Caco-2 (cell line): ENCODE data around the gene FOXF1. TPM values are rescaled to one million over a fixed set of nuclear protein-coding genes. Genes with fewer than 3 reads are reported as not detected.

Experiments
- BruUV-seq: library from RNA; stranded (reverse); fragments of 400-500 nt; replicated peaks from 2 replicates; lab custom pipeline; 2021; lab: Mats Ljungman, UMichigan
- CTCF ChIA-PET: fragments of 300-600 bp; sonication (Branson Sonifier 250); formaldehyde crosslinking; loops from one replicate; lab custom pipeline; 2022; ENCODE audit warnings: antibody characterized with exemption; lab: Charles Lee
- POLR2A ChIA-PET: fragments of 300-600 bp; sonication (Branson Sonifier 250); formaldehyde crosslinking; loops from one replicate; lab custom pipeline; 2022; ENCODE audit warnings: antibody characterized with exemption; lab: Charles Lee
- DNase-seq, 2 experiments: peaks; one replicate each; pipeline versions ENCODE4 v3.0.0 to v3.0.0-alpha.2; 2020 to 2022
- H3K27me3 ChIP-seq: replicated peaks from 2 replicates; pipeline ENCODE4 v1.6.0; 2011; ENCODE audit warnings: low read length; ENCODE audit not compliant: control insufficient read depth, insufficient read depth
- H3K36me3 ChIP-seq: 2 replicates; pipeline ENCODE4 v1.5.1; 2011; ENCODE audit warnings: low read length; ENCODE audit not compliant: control insufficient read depth, insufficient read depth
- H3K4me1 ChIP-seq: fragments of 250-450 bp; sonication (Bioruptor Pico); 2 replicates; pipeline ENCODE4 v1.5.1; 2020; ENCODE audit warnings: mild to moderate bottlenecking
- H3K4me3 ChIP-seq: 2 replicates; pipeline ENCODE4 v1.5.1; 2011; ENCODE audit warnings: low read depth, mild to moderate bottlenecking, control low read depth, low read length
- H3K9me3 ChIP-seq: fragments of 250-450 bp; sonication (Bioruptor Pico); 2 replicates; pipeline ENCODE4 v1.5.1; 2020; ENCODE audit warnings: mild to moderate bottlenecking, moderate library complexity
- H3K27ac Mint-ChIP-seq: one replicate; pipeline ENCODE4 v1.8.0; 2022; ENCODE audit warnings: mixed read lengths; ENCODE audit not compliant: unreplicated experiment
- H3K27me3 Mint-ChIP-seq: one replicate; pipeline ENCODE4 v1.8.0; 2022; ENCODE audit warnings: mixed read lengths; ENCODE audit not compliant: insufficient read depth, unreplicated experiment
- H3K36me3 Mint-ChIP-seq: one replicate; pipeline ENCODE4 v1.8.0; 2022; ENCODE audit warnings: mild to moderate bottlenecking, mixed read lengths; ENCODE audit not compliant: insufficient read depth, unreplicated experiment
- H3K4me1 Mint-ChIP-seq: one replicate; pipeline ENCODE4 v1.8.0; 2022; ENCODE audit warnings: low read depth, mixed read lengths; ENCODE audit not compliant: unreplicated experiment
- H3K4me3 Mint-ChIP-seq: one replicate; pipeline ENCODE4 v1.8.0; 2022; ENCODE audit warnings: mild to moderate bottlenecking, moderate library complexity, mixed read lengths; ENCODE audit not compliant: unreplicated experiment
- H3K9me3 Mint-ChIP-seq: one replicate; pipeline ENCODE4 v1.8.0; 2022; ENCODE audit warnings: mixed read lengths; ENCODE audit not compliant: unreplicated experiment
- CTCF ChIP-seq, 2 experiments: fragments of 200-600 bp in 1 of 2; IDR thresholded peaks; 1 replicate in 1 of 2; 2 replicates in 1 of 2; pipeline versions ENCODE4 v1.5.1 to v1.8.0; 2011 to 2022; ENCODE audit warnings: antibody characterized with exemption in 1 of 2, control low read depth in 1 of 2, inconsistent platforms in 1 of 2, low read depth in 1 of 2, low read length in 1 of 2, mild to moderate bottlenecking in 1 of 2, moderate library complexity in 1 of 2; ENCODE audit not compliant: insufficient read depth in 1 of 2, severe bottlenecking in 1 of 2, unreplicated experiment in 1 of 2
- intact Hi-C: fragments of 100-400 bp; cut with micrococcal nuclease; formaldehyde crosslinking; loops from one replicate; pipeline ENCODE4 v1.10.0; 2022; ENCODE audit not compliant: unreplicated experiment
- total RNA-seq: library from RNA; stranded (reverse); gene quantifications from 2 replicates; pipeline ENCODE4 v1.2.3, GENCODE V29; 2022

FOXF1 gene
- total RNA-seq, 1 experiment from 2014 or later: 0.09 TPM

GRCh38 chr16:86503830-86504229 is 6.5 kb upstream of the FOXF1 start:
- Mint-ChIP-seq H3K27me3 (peaks cover 59% of the 10 kb centered on the region), H3K4me3 (no peak overlapping the region), H3K36me3 (no peaks in the 10 kb centered on the region), H3K27ac (no peak overlapping the region), H3K4me1 (no peaks in the 10 kb centered on the region), H3K9me3 (no peaks in the 10 kb centered on the region)
- no peak for DNase-seq
- ChIA-PET POLR2A (no interaction called here), CTCF (no interaction called here)
- intact Hi-C loops: no loop called here
- Histone ChIP-seq H3K9me3 (no peaks in the 10 kb centered on the region), H3K4me1 (peaks cover 4% of the 10 kb centered on the region; the same call in 1 of the 2 replicates), H3K36me3 (no peaks in the 10 kb centered on the region), H3K27me3 (peaks cover 20% of the 10 kb centered on the region), H3K4me3 (no peak overlapping the region)
- no peak for TF ChIP-seq CTCF (IDR thresholded peaks at IDR 0.05; ENCODE audit: insufficient read depth in 1 of 2, low read depth in 1 of 2, low read length in 1 of 2, severe bottlenecking in 1 of 2, unreplicated experiment in 1 of 2)
- BruUV-seq: no TSS peak

- peaks cover 60% of the 10 kb centered on the region for H3K27me3 Mint-ChIP-seq
- no peaks in the 10 kb centered on the region for H3K9me3 Mint-ChIP-seq
- H3K4me3 ChIP-seq: no peak overlapping the region
- no peak overlapping the region for H3K27ac Mint-ChIP-seq
- no peaks in the 10 kb centered on the region for H3K36me3 ChIP-seq
- no peak for TF ChIP-seq CTCF (IDR thresholded peaks at IDR 0.05; ENCODE audit: insufficient read depth in 1 of 2, low read depth in 1 of 2, low read length in 1 of 2, severe bottlenecking in 1 of 2, unreplicated experiment in 1 of 2)
- peaks cover 10% of the 10 kb centered on the region for H3K4me1 ChIP-seq
- intact Hi-C loops: no loop called here
- DNase-seq: no peak
- no peak overlapping the region for H3K4me3 Mint-ChIP-seq
- no peaks in the 10 kb centered on the region for H3K9me3 ChIP-seq
- H3K27me3 ChIP-seq: peaks cover 23% of the 10 kb centered on the region
- CTCF ChIA-PET: no interaction called here
- no peaks in the 10 kb centered on the region for H3K36me3 Mint-ChIP-seq
- POLR2A ChIA-PET: no interaction called here
- no TSS peak for BruUV-seq
- no peaks in the 10 kb centered on the region for H3K4me1 Mint-ChIP-seq
Measured at GRCh38 chr16:86504315-86505184, 5.8 kb upstream of the FOXF1 start.

GRCh38 chr16:86505185-86505898 is 5.0 kb upstream of the FOXF1 start:
- Mint-ChIP-seq H3K9me3 (no peaks in the 10 kb centered on the region), H3K27me3 (peaks cover 60% of the 10 kb centered on the region), H3K4me3 (no peak overlapping the region), H3K4me1 (no peaks in the 10 kb centered on the region), H3K27ac (no peak overlapping the region), H3K36me3 (no peaks in the 10 kb centered on the region)
- H3K4me1 ChIP-seq: peaks cover 12% of the 10 kb centered on the region
- H3K4me3 ChIP-seq: no peak overlapping the region
- no peak for TF ChIP-seq CTCF (IDR thresholded peaks at IDR 0.05; ENCODE audit: insufficient read depth in 1 of 2, low read depth in 1 of 2, low read length in 1 of 2, severe bottlenecking in 1 of 2, unreplicated experiment in 1 of 2)
- H3K9me3 ChIP-seq: no peaks in the 10 kb centered on the region
- no peak for DNase-seq
- H3K27me3 ChIP-seq: peaks cover 23% of the 10 kb centered on the region
- intact Hi-C loops: no loop called here
- ChIA-PET POLR2A (no interaction called here), CTCF (no interaction called here)
- BruUV-seq: no TSS peak
- no peaks in the 10 kb centered on the region for H3K36me3 ChIP-seq
